Activated T-helper 2 cell treated with anti-CD3 and anti-CD28 coated beads, Interferon-gamma antibody, Interleukin-2, Interleukin-4, amounts not matched to agents 10 μg/mL and 5 μg/mL and 100 μg/mL, durations not matched to agents 14 hours and 24 hours and 36 hours (primary cell): Measurements from ENCODE around the gene MEIS2. TPM values are rescaled to one million over a fixed set of nuclear protein-coding genes. Genes with fewer than 3 reads are reported as not detected.

ENCODE experiments used
- DNase-seq: peaks from one replicate; pipeline ENCODE4 v3.0.0; 2021; ENCODE audit warnings: low spot score
- H3K27ac Mint-ChIP-seq: one replicate; pipeline ENCODE4 v1.8.0; 2021; ENCODE audit warnings: mixed read lengths
- H3K27me3 Mint-ChIP-seq: one replicate; pipeline ENCODE4 v1.8.0; 2021; ENCODE audit warnings: low read depth, mixed read lengths
- H3K36me3 Mint-ChIP-seq: one replicate; pipeline ENCODE4 v1.8.0; 2021; ENCODE audit warnings: low read depth, mixed read lengths
- H3K4me1 Mint-ChIP-seq: one replicate; pipeline ENCODE4 v1.8.0; 2021; ENCODE audit warnings: low read depth, mixed read lengths
- H3K4me3 Mint-ChIP-seq: one replicate; pipeline ENCODE4 v1.8.0; 2021; ENCODE audit warnings: low read depth, mild to moderate bottlenecking, moderate library complexity, mixed read lengths
- H3K9me3 Mint-ChIP-seq: one replicate; pipeline ENCODE4 v1.8.0; 2021; ENCODE audit warnings: mixed read lengths
- intact Hi-C: fragments of 100-400 bp; cut with micrococcal nuclease; formaldehyde crosslinking; loops from one replicate; pipeline ENCODE4 v1.15.1; 2023
- total RNA-seq: library from RNA; stranded (reverse); gene quantifications from 2 replicates; pipeline ENCODE4 v1.2.3, GENCODE V29; 2022

Gene MEIS2
- total RNA-seq, 1 donor from 2014 or later, result not detected

DNA sequence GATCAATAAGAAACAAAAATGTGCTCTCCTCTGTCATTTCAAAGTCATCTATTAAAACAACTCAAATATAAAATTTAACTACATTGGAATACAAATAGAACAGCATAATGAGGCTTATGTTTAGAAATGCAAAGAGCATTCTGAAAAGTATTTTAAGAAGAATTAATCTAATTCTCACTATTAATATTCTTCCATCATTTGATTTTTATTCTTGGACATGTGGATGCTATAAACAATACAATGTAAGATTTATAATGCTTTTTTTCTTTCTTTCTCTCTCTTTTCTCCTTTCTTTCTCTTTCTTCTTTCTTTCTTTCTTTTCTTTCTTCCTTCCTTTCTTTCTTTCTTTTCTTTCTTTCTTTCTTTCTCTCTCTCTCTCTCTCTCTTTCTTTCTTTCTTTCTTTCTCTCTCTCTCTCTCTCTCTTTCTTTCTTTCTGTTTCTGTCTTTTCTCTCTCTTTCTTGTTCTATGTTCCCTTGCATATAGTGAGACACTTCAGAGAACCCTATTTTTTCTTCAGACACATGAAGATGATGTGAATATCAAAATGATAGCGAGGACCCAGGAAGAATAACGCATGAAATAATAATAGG, 32.6 kb upstream of the MEIS2 start:
- intact Hi-C loops, result no loop called here

DNA sequence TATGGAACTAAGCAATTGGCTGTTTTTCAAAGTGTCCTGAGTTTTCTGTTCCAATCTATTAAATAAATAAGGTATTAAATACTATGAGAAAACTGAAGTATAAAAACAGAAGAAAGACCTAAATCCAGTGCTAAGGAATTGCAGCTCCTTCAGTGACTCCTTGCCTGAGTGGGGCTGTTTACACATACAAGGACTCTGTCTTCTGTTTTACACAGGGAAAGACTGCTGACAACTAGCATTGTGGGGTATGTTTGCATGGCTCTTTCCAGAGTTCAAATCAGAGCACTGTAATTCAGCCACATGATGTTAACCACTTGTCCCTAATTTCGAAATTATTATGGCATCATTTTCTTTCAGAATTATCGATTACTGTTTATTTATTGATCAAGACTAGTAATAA, 31.3 kb upstream of the MEIS2 start:
- intact Hi-C loops, result no loop called here
- H3K27me3 Mint-ChIP-seq, result no peaks in the 10 kb centered on the region
- H3K4me1 Mint-ChIP-seq, result no peaks in the 10 kb centered on the region
- H3K27ac Mint-ChIP-seq, result no peak overlapping the region
- no peaks in the 10 kb centered on the region for H3K36me3 Mint-ChIP-seq
- no peak overlapping the region for H3K4me3 Mint-ChIP-seq
- no peaks in the 10 kb centered on the region for H3K9me3 Mint-ChIP-seq
- DNase-seq, result no peak

More for the DNA sequence above, 32.6 kb upstream of the MEIS2 start:
- H3K4me1 Mint-ChIP-seq, result no peaks in the 10 kb centered on the region
- no peaks in the 10 kb centered on the region for H3K36me3 Mint-ChIP-seq
- H3K9me3 Mint-ChIP-seq, result no peaks in the 10 kb centered on the region
- no peak overlapping the region for H3K27ac Mint-ChIP-seq
- no peak for DNase-seq
- H3K4me3 Mint-ChIP-seq, result no peak overlapping the region
- H3K27me3 Mint-ChIP-seq, result no peaks in the 10 kb centered on the region

DNA sequence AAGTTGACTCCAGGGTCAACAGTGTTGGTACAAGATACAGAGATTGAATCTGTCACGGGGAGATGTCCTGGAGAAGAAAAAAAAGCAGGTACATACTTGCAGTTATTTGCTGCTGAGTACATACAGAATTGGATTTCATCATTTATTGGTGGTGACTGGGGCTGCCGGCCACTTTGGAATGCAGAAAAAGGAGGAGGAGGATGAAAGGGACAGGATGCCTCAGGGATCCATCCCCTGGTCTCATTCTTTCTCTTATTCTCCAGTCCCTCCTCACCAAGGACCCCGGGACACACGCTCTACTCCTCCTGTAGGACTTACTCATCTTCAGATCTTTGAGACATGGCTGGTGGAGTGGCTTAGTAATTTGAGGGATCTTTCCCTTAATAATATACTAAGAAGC, 30.0 kb upstream of the MEIS2 start:
- intact Hi-C loops, result no loop called here
- H3K27me3 Mint-ChIP-seq, result no peaks in the 10 kb centered on the region
- no peak for DNase-seq
- H3K4me1 Mint-ChIP-seq, result no peaks in the 10 kb centered on the region
- H3K9me3 Mint-ChIP-seq, result no peaks in the 10 kb centered on the region
- no peaks in the 10 kb centered on the region for H3K36me3 Mint-ChIP-seq
- no peak overlapping the region for H3K4me3 Mint-ChIP-seq
- H3K27ac Mint-ChIP-seq, result no peak overlapping the region

- H3K36me3 Mint-ChIP-seq, result no peaks in the 10 kb centered on the region
- DNase-seq, result no peak
- no peaks in the 10 kb centered on the region for H3K27me3 Mint-ChIP-seq
- no peaks in the 10 kb centered on the region for H3K9me3 Mint-ChIP-seq
- no peaks in the 10 kb centered on the region for H3K4me1 Mint-ChIP-seq
- H3K27ac Mint-ChIP-seq, result no peak overlapping the region
- intact Hi-C loops, result no loop called here
- H3K4me3 Mint-ChIP-seq, result no peak overlapping the region
Observed at GRCh38 chr15:37125143-37125542, 24.8 kb upstream of the MEIS2 start.

DNA sequence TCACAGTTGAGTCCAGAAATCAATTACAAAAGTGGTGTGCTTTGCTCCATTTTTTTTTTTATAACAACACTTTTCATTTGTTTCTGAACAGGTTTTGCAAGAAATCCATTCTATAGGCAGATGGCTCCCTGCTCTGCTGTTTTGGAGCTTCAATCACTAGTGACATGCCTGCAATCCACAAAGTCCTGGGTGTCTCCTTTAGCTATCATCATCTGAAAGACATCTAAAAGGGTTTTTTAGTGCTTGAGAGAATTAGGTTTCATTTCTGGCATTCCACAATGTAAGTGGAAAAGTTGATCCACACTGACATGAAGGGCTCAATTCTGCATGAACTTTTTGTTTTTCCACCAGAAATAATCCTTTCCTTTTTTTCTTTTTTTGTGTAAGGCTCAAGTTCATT, 24.0 kb upstream of the MEIS2 start:
- intact Hi-C loops, result no loop called here
- no peak overlapping the region for H3K4me3 Mint-ChIP-seq
- no peaks in the 10 kb centered on the region for H3K27me3 Mint-ChIP-seq
- no peaks in the 10 kb centered on the region for H3K9me3 Mint-ChIP-seq
- no peak overlapping the region for H3K27ac Mint-ChIP-seq
- no peaks in the 10 kb centered on the region for H3K4me1 Mint-ChIP-seq
- no peak for DNase-seq
- no peaks in the 10 kb centered on the region for H3K36me3 Mint-ChIP-seq

DNA sequence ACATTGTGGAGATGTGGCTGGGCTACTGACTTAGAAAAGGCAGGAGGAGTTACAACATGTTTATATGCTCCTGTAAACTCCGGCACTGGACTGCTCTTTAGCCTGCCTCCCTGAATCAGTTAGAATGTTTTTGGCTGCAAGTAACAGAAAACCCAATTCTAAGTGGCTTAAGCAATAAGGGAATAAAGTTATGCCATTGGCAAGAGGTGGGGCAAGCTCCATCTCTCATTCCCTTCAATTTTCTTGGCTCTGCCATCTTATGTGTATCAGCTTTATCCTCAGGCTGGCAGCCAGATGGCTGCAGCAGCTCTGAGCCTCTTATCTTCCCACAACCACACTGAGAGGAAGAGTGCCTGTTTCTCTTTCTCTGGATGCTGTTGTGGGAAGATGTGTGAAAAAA, 22.4 kb upstream of the MEIS2 start:
- intact Hi-C loops, result no loop called here
- H3K27ac Mint-ChIP-seq, result no peak overlapping the region
- H3K4me1 Mint-ChIP-seq, result no peaks in the 10 kb centered on the region
- H3K4me3 Mint-ChIP-seq, result no peak overlapping the region
- no peak for DNase-seq
- no peaks in the 10 kb centered on the region for H3K36me3 Mint-ChIP-seq
- no peaks in the 10 kb centered on the region for H3K9me3 Mint-ChIP-seq
- H3K27me3 Mint-ChIP-seq, result no peaks in the 10 kb centered on the region

- H3K4me1 Mint-ChIP-seq, result no peaks in the 10 kb centered on the region
- H3K4me3 Mint-ChIP-seq, result no peak overlapping the region
- no peaks in the 10 kb centered on the region for H3K9me3 Mint-ChIP-seq
Observed at GRCh38 chr15:37121492-37121891, 21.1 kb upstream of the MEIS2 start.

GRCh38 chr15:37117030-37117429, 16.7 kb upstream of the MEIS2 start:
- no peak for DNase-seq
- H3K9me3 Mint-ChIP-seq, result no peaks in the 10 kb centered on the region
- H3K27ac Mint-ChIP-seq, result no peak overlapping the region
- no peaks in the 10 kb centered on the region for H3K4me1 Mint-ChIP-seq
- H3K4me3 Mint-ChIP-seq, result no peak overlapping the region
- H3K36me3 Mint-ChIP-seq, result no peaks in the 10 kb centered on the region
- intact Hi-C loops, result no loop called here
- H3K27me3 Mint-ChIP-seq, result peaks cover 8% of the 10 kb centered on the region

More at GRCh38 chr15:37121492-37121891, 21.1 kb upstream of the MEIS2 start:
- intact Hi-C loops, result no loop called here
- DNase-seq, result no peak
- Mint-ChIP-seq H3K36me3 (no peaks in the 10 kb centered on the region), H3K27ac (no peak overlapping the region), H3K27me3 (no peaks in the 10 kb centered on the region)

DNA sequence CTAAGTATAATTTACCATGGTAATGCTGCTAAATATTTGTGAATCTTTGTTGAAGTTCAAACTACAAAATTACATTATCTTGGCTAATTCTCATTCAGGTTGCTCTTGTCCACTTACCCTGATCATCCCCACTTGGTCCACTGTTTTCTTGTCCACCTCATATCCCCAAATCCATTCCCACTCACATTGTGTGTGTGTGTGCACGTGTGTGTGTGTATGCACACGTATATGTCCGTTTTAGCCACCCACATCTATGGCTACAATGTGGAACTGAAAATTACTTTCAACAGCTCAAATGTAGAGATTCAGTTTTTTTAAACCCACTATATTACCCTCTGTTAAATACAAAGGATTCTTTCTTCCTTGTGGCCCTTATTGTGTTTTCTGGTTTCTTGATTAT, 15.2 kb upstream of the MEIS2 start:
- H3K36me3 Mint-ChIP-seq, result no peaks in the 10 kb centered on the region
- H3K9me3 Mint-ChIP-seq, result no peaks in the 10 kb centered on the region
- H3K4me1 Mint-ChIP-seq, result peaks cover 6% of the 10 kb centered on the region
- H3K4me3 Mint-ChIP-seq, result no peak overlapping the region
- peaks cover 23% of the 10 kb centered on the region for H3K27me3 Mint-ChIP-seq
- intact Hi-C loops, result no loop called here
- DNase-seq, result no peak
- no peak overlapping the region for H3K27ac Mint-ChIP-seq

DNA sequence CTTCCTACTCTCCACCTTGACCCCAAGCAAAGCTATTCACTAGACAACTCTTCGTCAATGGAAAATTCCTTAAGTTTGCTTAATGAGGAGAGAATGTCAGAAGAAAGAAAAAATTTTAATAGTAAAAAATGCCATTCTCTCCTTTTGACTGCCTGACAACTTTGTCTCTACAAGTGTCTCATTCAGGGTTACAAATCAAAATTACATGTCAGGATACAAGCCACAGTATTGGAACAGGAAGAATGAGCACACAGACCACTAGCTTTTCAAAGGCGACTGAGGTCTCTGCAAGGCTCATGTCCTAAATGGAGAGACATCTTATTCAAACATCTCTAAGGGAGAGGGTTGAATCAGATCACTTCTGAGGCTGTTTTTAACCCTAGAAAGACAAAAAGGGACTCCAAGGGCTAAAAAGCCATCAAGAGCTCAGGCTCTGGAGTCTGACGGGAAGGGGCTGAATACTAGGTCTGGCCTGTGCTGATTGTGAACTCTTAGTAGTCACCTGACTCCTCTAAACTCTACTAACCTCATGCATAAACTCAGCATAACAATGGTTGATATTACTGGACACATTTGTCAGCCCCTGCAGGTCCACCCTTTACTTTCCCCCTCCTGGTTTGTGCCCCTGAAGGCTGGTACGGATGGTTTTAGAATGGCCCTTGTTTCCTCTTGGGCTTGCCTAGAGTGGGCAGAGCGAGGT, 12.8 kb upstream of the MEIS2 start:
- no peak for DNase-seq
- Mint-ChIP-seq H3K4me1 (peaks cover 6% of the 10 kb centered on the region), H3K4me3 (no peak overlapping the region), H3K36me3 (no peaks in the 10 kb centered on the region), H3K27me3 (peaks cover 47% of the 10 kb centered on the region), H3K27ac (no peak overlapping the region), H3K9me3 (no peaks in the 10 kb centered on the region)
- intact Hi-C loops, result no loop called here

DNA sequence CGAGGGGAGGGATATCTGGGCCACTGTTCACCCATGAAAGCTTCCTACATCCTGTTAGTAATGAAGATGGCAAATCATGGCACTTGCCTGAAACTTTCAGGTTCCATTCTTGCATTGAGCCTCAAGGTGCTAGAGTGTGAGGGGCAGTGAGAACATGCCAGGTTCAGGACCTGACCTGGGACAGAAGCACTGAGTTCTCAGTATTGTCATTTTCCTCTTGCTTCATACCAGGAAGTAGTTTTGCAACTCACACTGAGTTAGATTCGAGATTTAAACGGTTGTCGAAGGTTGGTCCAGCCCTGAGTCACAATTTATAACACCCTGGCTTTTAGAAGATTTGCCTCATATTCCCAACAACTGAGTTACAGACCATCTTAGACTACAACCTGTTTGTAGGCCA, 11.8 kb upstream of the MEIS2 start:
- DNase-seq, result no peak
- Mint-ChIP-seq H3K9me3 (no peaks in the 10 kb centered on the region), H3K36me3 (no peaks in the 10 kb centered on the region), H3K4me3 (no peak overlapping the region), H3K4me1 (peaks cover 6% of the 10 kb centered on the region), H3K27ac (no peak overlapping the region), H3K27me3 (peaks cover 57% of the 10 kb centered on the region)
- intact Hi-C loops, result no loop called here

DNA sequence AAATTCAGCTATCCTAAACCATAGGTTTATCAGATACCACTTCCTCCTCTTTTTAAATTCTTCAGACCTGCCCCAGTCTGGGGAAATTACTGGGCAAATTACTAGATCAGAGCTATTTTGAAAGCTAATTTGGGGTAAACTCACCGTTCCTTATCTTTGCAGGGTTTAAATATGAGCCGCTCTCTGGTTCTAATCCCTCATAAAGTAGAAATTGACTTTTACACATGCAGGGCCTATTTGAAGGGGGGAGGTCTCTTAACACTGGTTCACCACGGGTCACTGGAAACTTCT, 11.0 kb upstream of the MEIS2 start:
- Mint-ChIP-seq H3K27ac (no peak overlapping the region), H3K9me3 (no peaks in the 10 kb centered on the region), H3K4me3 (no peak overlapping the region), H3K27me3 (peaks cover 65% of the 10 kb centered on the region), H3K4me1 (peaks cover 6% of the 10 kb centered on the region), H3K36me3 (no peaks in the 10 kb centered on the region)
- no peak for DNase-seq
- intact Hi-C loops, result no loop called here

DNA sequence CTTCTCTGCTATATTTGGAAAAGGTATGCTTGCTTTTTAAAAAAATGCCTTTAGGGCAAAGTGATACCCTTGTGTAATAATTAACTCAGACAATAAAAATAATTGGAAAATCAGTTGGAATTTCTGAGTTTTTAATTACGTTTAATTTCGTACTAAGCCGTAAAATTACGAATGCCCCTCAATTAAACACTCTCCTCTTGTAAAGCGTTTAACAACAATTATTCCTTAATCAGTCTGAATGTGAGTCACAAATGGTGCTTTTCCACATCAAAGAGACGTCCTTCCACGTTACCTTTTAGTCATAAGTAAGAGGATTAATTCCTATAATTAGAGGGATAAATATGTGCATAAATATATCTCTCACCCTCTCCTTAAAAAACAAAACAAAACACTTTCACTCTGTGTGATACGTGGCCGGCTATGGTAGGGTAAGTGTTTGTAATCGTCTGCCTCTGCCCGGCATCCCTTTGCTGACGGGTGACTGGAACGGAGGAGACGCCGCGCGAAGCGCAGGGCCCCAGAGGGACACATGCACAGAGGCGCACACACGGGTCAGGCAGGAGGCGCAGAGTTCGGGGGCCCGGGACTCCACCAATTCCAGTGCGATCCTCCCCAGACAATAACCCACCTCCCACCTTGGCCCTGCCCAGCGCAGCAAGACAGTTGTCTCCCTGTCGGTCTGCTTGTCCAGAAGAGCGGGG, 9.7 kb upstream of the MEIS2 start:
- intact Hi-C loops, result loop anchor here (10.0 kb wide), 1 partner anchor 1145 kb away; the partner anchor contains the start of gene SPRED1

More for the DNA sequence above, 9.7 kb upstream of the MEIS2 start:
- no peaks in the 10 kb centered on the region for H3K36me3 Mint-ChIP-seq
- H3K9me3 Mint-ChIP-seq, result no peaks in the 10 kb centered on the region
- no peak for DNase-seq
- H3K27me3 Mint-ChIP-seq, result peaks cover 77% of the 10 kb centered on the region
- peaks cover 6% of the 10 kb centered on the region for H3K4me1 Mint-ChIP-seq
- no peak overlapping the region for H3K27ac Mint-ChIP-seq
- no peak overlapping the region for H3K4me3 Mint-ChIP-seq
